Activated CD4-positive, alpha-beta T cell treated with anti-CD3 and anti-CD28 coated beads for 36 hours (primary cell): Measurements from ENCODE around the gene RARB. TPM values are rescaled to one million over a fixed set of nuclear protein-coding genes. Genes with fewer than 3 reads are reported as not detected.

Experiments
- ATAC-seq: fragments of 200-7000 bp; cut with Tn5 transposase; one replicate; pipeline ENCODE4 v1.10.0; 2021; ENCODE audit warnings: mild to moderate bottlenecking, moderate library complexity
- CTCF ChIA-PET: fragments of 350-600 bp; sonication (Branson Sonifier 250); formaldehyde crosslinking; loops from one replicate; lab custom pipeline; 2021; ENCODE audit warnings: antibody characterized with exemption; lab: Charles Lee
- POLR2A ChIA-PET: fragments of 350-600 bp; sonication (Branson Sonifier 250); formaldehyde crosslinking; loops from one replicate; lab custom pipeline; 2021; ENCODE audit warnings: antibody characterized with exemption, inconsistent platforms; lab: Charles Lee
- DNase-seq: peaks from one replicate; pipeline ENCODE4 v3.0.0-alpha.2; 2020
- H3K27ac Mint-ChIP-seq: one replicate; pipeline ENCODE4 v1.8.0; 2021; ENCODE audit warnings: mixed read lengths
- H3K27me3 Mint-ChIP-seq: one replicate; pipeline ENCODE4 v1.8.0; 2021; ENCODE audit warnings: mixed read lengths
- H3K36me3 Mint-ChIP-seq: one replicate; pipeline ENCODE4 v1.8.0; 2021; ENCODE audit warnings: low read depth, mixed read lengths
- H3K4me1 Mint-ChIP-seq: one replicate; pipeline ENCODE4 v1.8.0; 2021; ENCODE audit warnings: mixed read lengths
- H3K4me3 Mint-ChIP-seq: one replicate; pipeline ENCODE4 v1.8.0; 2021; ENCODE audit warnings: mild to moderate bottlenecking, moderate library complexity, mixed read lengths
- H3K9me3 Mint-ChIP-seq: one replicate; pipeline ENCODE4 v1.8.0; 2021; ENCODE audit warnings: low read depth, mixed read lengths
- intact Hi-C, 2 experiments: fragments of 100-400 bp; cut with DNase I in 1 of 2; cut with micrococcal nuclease in 1 of 2; formaldehyde crosslinking; loops; one replicate each; pipeline versions ENCODE4 v1.14.2 to v1.15.1; 2022 to 2024; cut with DNase I, micrococcal nuclease
- total RNA-seq, 2 experiments: library from RNA; stranded (reverse); gene quantifications; one replicate each; pipeline ENCODE4 v1.2.3, GENCODE V29; 2021

The RARB gene
- total RNA-seq, 2 experiments from 2014 or later: not detected

GRCh38 chr3:25495726-25496253 lies 67.7 kb downstream of the RARB start:
- DNase-seq (no peak), ATAC-seq (no peak)
- ChIA-PET POLR2A (no interaction called here), CTCF (interaction anchor here (0.8 kb wide), 1 partner anchor 58 kb away, joined by 3 read pairs; no protein-coding TSS in a partner anchor)
- Mint-ChIP-seq H3K9me3 (peaks cover 31% of the 10 kb centered on the region), H3K27ac (no peak overlapping the region), H3K4me1 (no peaks in the 10 kb centered on the region), H3K4me3 (no peak overlapping the region), H3K36me3 (peaks cover 4% of the 10 kb centered on the region), H3K27me3 (no peaks in the 10 kb centered on the region)
- intact Hi-C loops: no loop called here

GRCh38 chr3:25497096-25497495 lies 69.0 kb downstream of the RARB start:
- CTCF ChIA-PET: interaction anchor here (0.5 kb wide), 1 partner anchor 1237 kb away, joined by 3 read pairs; no protein-coding TSS in a partner anchor
- no peak overlapping the region for H3K27ac Mint-ChIP-seq

GRCh38 chr3:25500706-25501210 lies 72.7 kb downstream of the RARB start:
- no peak for DNase-seq
- Mint-ChIP-seq H3K4me3 (no peak overlapping the region), H3K36me3 (no peaks in the 10 kb centered on the region), H3K4me1 (no peaks in the 10 kb centered on the region), H3K9me3 (peaks cover 4% of the 10 kb centered on the region), H3K27ac (no peak overlapping the region), H3K27me3 (peaks cover 4% of the 10 kb centered on the region)
- intact Hi-C loops: no loop called here
- CTCF ChIA-PET: interaction anchor here (0.6 to 1.2 kb wide), 2 partner anchors 25 to 116 kb away, joined by 3 to 4 read pairs; no protein-coding TSS in a partner anchor
- POLR2A ChIA-PET: no interaction called here
- ATAC-seq: no peak

More at GRCh38 chr3:25497096-25497495, 69.0 kb downstream of the RARB start:
- peaks cover 29% of the 10 kb centered on the region for H3K9me3 Mint-ChIP-seq
- intact Hi-C loops: no loop called here
- POLR2A ChIA-PET: no interaction called here
- DNase-seq: no peak
- peaks cover 4% of the 10 kb centered on the region for H3K36me3 Mint-ChIP-seq
- H3K4me3 Mint-ChIP-seq: no peak overlapping the region
- H3K4me1 Mint-ChIP-seq: no peaks in the 10 kb centered on the region
- H3K27me3 Mint-ChIP-seq: no peaks in the 10 kb centered on the region
- no peak for ATAC-seq

GRCh38 chr3:25502233-25502632 lies 74.2 kb downstream of the RARB start:
- ChIA-PET POLR2A (no interaction called here), CTCF (interaction anchor here (1.6 kb wide), 1 partner anchor 23 kb away, joined by 3 read pairs; no protein-coding TSS in a partner anchor)
- peaks cover 2% of the 10 kb centered on the region for H3K9me3 Mint-ChIP-seq
- H3K27ac Mint-ChIP-seq: no peak overlapping the region
- DNase-seq: no peak
- no peak for ATAC-seq
- peaks cover 5% of the 10 kb centered on the region for H3K27me3 Mint-ChIP-seq
- no peaks in the 10 kb centered on the region for H3K36me3 Mint-ChIP-seq
- H3K4me1 Mint-ChIP-seq: no peaks in the 10 kb centered on the region
- no peak overlapping the region for H3K4me3 Mint-ChIP-seq
- intact Hi-C loops: no loop called here

- Mint-ChIP-seq H3K9me3 (no peaks in the 10 kb centered on the region), H3K4me1 (no peaks in the 10 kb centered on the region), H3K27ac (no peak overlapping the region), H3K4me3 (no peak overlapping the region), H3K27me3 (peaks cover 5% of the 10 kb centered on the region), H3K36me3 (no peaks in the 10 kb centered on the region)
- POLR2A ChIA-PET: no interaction called here
- ATAC-seq (no peak), DNase-seq (no peak)
- CTCF ChIA-PET: interaction anchor here (1.6 kb wide), 1 partner anchor 21 kb away, joined by 3 read pairs; no protein-coding TSS in a partner anchor
- intact Hi-C loops: no loop called here
These were observed 75.8 kb downstream of the RARB start for GRCh38 chr3:25503898-25504301.

GRCh38 chr3:25505581-25505980 lies 77.5 kb downstream of the RARB start:
- DNase-seq: no peak
- intact Hi-C loops: no loop called here
- Mint-ChIP-seq H3K27me3 (peaks cover 5% of the 10 kb centered on the region), H3K9me3 (no peaks in the 10 kb centered on the region), H3K4me1 (no peaks in the 10 kb centered on the region), H3K27ac (no peak overlapping the region), H3K36me3 (no peaks in the 10 kb centered on the region), H3K4me3 (no peak overlapping the region)
- CTCF ChIA-PET: no interaction called here
- no peak for ATAC-seq
- POLR2A ChIA-PET: no interaction called here

GRCh38 chr3:25507811-25508210 lies 79.7 kb downstream of the RARB start:
- no peaks in the 10 kb centered on the region for H3K36me3 Mint-ChIP-seq
- no peak overlapping the region for H3K4me3 Mint-ChIP-seq
- no peaks in the 10 kb centered on the region for H3K9me3 Mint-ChIP-seq
- ATAC-seq (no peak), DNase-seq (no peak)
- H3K4me1 Mint-ChIP-seq: no peaks in the 10 kb centered on the region
- H3K27me3 Mint-ChIP-seq: peaks cover 6% of the 10 kb centered on the region
- H3K27ac Mint-ChIP-seq: no peak overlapping the region
- ChIA-PET CTCF (interaction anchor here (1.2 kb wide), 1 partner anchor 84 kb away, joined by 3 read pairs; no protein-coding TSS in a partner anchor), POLR2A (no interaction called here)
- intact Hi-C loops: no loop called here

GRCh38 chr3:25508433-25508832 lies 80.4 kb downstream of the RARB start:
- Mint-ChIP-seq H3K4me3 (no peak overlapping the region), H3K36me3 (no peaks in the 10 kb centered on the region), H3K9me3 (no peaks in the 10 kb centered on the region), H3K27ac (no peak overlapping the region), H3K27me3 (peaks cover 5% of the 10 kb centered on the region), H3K4me1 (no peaks in the 10 kb centered on the region)
- POLR2A ChIA-PET: no interaction called here
- DNase-seq (no peak), ATAC-seq (no peak)
- intact Hi-C loops: no loop called here
- CTCF ChIA-PET: interaction anchor here (1.2 kb wide), 1 partner anchor 83 kb away, joined by 3 read pairs; no protein-coding TSS in a partner anchor

GRCh38 chr3:25508901-25509300 lies 80.8 kb downstream of the RARB start:
- CTCF ChIA-PET: interaction anchor here (1.2 kb wide), 2 partner anchors 24 to 83 kb away, joined by 3 to 4 read pairs; no protein-coding TSS in a partner anchor
- H3K36me3 Mint-ChIP-seq: no peaks in the 10 kb centered on the region
- intact Hi-C loops: no loop called here

GRCh38 chr3:25510797-25511196 lies 82.7 kb downstream of the RARB start:
- Mint-ChIP-seq H3K9me3 (no peaks in the 10 kb centered on the region), H3K4me3 (no peak overlapping the region), H3K27me3 (peaks cover 5% of the 10 kb centered on the region), H3K27ac (no peak overlapping the region), H3K36me3 (no peaks in the 10 kb centered on the region), H3K4me1 (no peaks in the 10 kb centered on the region)
- ATAC-seq (no peak), DNase-seq (no peak)
- intact Hi-C loops: no loop called here
- ChIA-PET CTCF (no interaction called here), POLR2A (no interaction called here)

More at GRCh38 chr3:25508901-25509300, 80.8 kb downstream of the RARB start:
- Mint-ChIP-seq H3K4me1 (no peaks in the 10 kb centered on the region), H3K27me3 (peaks cover 5% of the 10 kb centered on the region), H3K4me3 (no peak overlapping the region), H3K27ac (no peak overlapping the region), H3K9me3 (no peaks in the 10 kb centered on the region)
- no peak for ATAC-seq
- DNase-seq: no peak
- POLR2A ChIA-PET: no interaction called here

- H3K36me3 Mint-ChIP-seq: no peaks in the 10 kb centered on the region
- intact Hi-C loops: no loop called here
- ATAC-seq (no peak), DNase-seq (no peak)
- no peaks in the 10 kb centered on the region for H3K9me3 Mint-ChIP-seq
- no peak overlapping the region for H3K4me3 Mint-ChIP-seq
- POLR2A ChIA-PET: no interaction called here
- H3K4me1 Mint-ChIP-seq: no peaks in the 10 kb centered on the region
- CTCF ChIA-PET: no interaction called here
- peaks cover 4% of the 10 kb centered on the region for H3K27me3 Mint-ChIP-seq
- H3K27ac Mint-ChIP-seq: no peak overlapping the region
These were observed 84.1 kb downstream of the RARB start for GRCh38 chr3:25511972-25512721.
